Hepatocyte (in vitro differentiated cells): Measurements from ENCODE around the gene FCHSD2.

Experiments
- EZH2 ChIP-seq: fragments of 200-600 bp; sonication (generic); IDR thresholded peaks from 2 replicates; pipeline ENCODE4 v1.6.1; 2016; ENCODE audit warnings: antibody characterized with exemption, mild to moderate bottlenecking, borderline replicate concordance
- EZH2phosphoT487 ChIP-seq: fragments of 200-600 bp; sonication (generic); IDR thresholded peaks from one replicate; pipeline ENCODE4 v1.6.1; 2018; ENCODE audit warnings: antibody characterized with exemption, mild to moderate bottlenecking, low read depth, moderate library complexity; ENCODE audit not compliant: unreplicated experiment, severe bottlenecking
- TF ChIP-seq, protein P1 (sequence below): fragments of 200-600 bp; sonication (generic); IDR thresholded peaks from 2 replicates; pipeline ENCODE4 v1.5.1; 2016; ENCODE audit warnings: antibody characterized with exemption, mild to moderate bottlenecking; ENCODE audit not compliant: poor library complexity

GRCh38 chr11:72826942-72827480 is 315.1 kb downstream of the FCHSD2 start:
- TF ChIP-seq, protein P1, sequence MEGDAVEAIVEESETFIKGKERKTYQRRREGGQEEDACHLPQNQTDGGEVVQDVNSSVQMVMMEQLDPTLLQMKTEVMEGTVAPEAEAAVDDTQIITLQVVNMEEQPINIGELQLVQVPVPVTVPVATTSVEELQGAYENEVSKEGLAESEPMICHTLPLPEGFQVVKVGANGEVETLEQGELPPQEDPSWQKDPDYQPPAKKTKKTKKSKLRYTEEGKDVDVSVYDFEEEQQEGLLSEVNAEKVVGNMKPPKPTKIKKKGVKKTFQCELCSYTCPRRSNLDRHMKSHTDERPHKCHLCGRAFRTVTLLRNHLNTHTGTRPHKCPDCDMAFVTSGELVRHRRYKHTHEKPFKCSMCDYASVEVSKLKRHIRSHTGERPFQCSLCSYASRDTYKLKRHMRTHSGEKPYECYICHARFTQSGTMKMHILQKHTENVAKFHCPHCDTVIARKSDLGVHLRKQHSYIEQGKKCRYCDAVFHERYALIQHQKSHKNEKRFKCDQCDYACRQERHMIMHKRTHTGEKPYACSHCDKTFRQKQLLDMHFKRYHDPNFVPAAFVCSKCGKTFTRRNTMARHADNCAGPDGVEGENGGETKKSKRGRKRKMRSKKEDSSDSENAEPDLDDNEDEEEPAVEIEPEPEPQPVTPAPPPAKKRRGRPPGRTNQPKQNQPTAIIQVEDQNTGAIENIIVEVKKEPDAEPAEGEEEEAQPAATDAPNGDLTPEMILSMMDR, result no peak
- TF ChIP-seq EZH2, result no peak
- TF ChIP-seq EZH2phosphoT487, result no peak
